ENCODE results near the gene MRPL37.
"Not testable (repeated sequence)": the region's sequence is repeated elsewhere in the genome, so short reads cannot be mapped to it uniquely, and the experiment has no call there.

MRPL37 gene

GRCh38 chr1:54172614-54173599 lies 27.1 kb upstream of the MRPL37 start:
- DNase-seq: no peak

DNA sequence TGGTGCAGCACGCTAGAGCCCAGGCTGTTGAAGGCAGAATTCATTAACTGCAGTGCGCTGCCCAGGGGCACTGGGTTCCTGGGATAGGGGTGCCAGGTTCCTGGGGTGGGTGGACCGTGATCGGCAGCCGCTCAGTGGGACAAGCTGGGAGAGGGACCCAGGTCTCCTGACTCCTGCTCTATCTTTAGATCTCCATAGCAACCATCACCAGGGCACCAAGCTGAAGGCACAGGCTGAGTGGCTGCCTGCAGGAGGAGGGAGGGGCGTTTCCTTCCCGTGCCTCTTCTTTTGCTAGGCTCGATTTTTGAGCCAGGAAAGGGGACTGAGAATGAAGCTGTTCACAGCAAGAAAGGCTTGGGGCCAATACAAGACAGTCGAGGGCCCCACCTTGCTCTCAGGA lies 26.3 kb upstream of the MRPL37 start:
- DNase-seq: no peak

DNA sequence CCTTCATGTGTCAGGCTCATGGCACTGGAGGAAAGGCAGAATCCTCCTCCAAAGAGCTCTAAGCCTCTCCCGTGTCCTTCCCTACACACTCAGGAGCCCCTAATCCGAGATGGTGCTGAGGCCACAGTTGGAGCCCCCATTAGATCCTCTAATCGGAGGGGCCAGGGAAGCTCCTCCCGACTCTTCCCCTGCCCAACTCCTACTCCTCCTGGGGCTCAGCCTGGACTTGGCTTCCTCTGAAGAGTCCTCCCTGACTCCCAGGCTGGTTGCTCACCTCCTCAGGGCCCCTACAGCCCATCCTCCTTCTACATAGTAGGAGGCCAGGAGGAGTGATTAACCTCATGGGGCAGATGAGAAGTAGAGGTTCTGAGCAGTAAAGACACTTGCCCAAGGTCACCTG lies 25.9 kb upstream of the MRPL37 start:
- DNase-seq: no peak

- no peak for DNase-seq
Observed at GRCh38 chr1:54176621-54177327, 23.2 kb upstream of the MRPL37 start.

GRCh38 chr1:54177726-54178125 lies 22.2 kb upstream of the MRPL37 start:
- no peak for DNase-seq

DNA sequence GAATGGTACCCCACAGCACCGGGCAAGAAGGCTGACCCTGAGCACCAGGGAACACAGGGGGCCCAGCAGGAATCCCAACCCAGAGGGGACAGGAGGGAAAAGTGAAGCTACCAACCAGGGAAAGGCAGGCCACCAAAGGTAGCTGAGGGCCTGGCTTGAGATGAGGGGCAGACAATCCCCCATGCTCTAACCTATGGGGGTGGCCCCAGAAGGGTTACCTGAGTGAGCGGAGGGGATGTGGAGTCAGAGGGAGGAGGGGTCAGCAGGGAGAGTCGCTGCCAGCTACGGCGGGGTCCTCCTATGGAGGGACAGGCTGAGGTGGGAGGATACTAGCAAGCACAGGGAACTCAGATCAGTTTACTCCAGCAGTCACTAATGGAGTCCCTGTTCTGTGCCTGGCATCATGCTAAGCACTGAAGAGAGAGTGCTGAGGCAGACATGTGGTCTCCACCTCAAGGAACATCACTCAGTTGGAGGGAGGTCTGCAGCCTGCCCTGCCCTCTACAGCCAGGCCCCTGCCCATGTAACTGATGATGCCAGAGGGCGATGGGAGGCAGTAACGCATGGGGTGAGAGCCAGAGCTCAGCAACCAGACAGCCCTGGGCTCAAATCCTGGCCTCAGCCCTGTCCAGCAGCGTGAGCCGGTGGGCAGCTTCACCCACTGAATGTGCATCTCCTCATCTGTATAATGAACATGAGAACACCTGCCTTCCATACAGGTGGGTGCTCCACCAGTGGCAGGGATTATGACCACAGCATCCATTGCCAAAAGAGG lies 21.5 kb upstream of the MRPL37 start:
- DNase-seq: no peak

DNA sequence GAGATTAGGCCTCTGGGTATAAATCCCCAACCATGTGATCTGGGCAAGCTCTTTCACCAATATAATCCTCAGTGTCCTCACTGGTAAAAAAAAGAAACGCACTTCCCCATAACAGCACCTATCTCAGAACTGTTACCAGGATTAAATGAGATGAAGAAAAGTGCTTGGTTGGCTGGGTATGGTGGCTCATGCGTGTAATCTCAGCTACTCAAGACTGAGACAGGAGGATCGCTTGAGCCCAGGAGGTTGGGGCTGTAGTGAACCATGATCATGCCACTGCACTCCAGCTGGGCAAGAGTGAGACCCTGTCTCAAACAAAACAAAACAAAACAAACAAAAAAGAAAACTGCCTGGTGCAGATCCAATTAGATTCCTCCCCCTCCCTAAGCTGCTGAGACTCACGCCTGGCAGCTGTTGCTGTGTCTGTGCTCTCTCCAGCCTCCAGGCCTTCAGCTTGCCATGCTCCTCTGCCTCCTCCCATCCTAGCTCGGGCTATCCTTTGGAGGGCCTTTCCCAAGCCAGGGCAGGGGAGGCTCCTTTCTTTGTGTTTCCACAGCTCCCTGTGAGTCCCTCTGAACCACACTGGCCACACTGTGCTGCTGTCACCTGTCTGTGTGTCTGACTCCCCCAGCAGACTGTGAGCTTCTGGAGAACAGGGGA lies 19.1 kb upstream of the MRPL37 start:
- no peak for DNase-seq

DNA sequence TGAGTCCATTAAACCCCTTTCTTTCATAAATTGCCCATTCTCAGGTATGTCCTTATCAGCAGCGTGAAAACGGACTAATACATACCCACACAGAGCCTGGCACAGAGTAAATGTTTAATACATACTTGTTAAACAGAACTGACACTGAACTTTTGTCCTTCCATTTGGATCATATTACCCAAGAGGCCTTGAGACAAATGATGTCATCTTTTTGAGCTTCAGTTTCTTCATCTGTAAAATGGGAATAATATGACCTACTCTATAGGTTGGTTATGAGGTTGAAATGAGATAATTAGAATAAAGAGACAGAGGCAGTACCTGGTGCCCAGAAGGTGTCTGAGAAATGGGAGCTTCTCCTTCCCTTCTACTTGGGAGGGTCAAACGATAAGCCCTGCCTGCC lies 13.9 kb upstream of the MRPL37 start:
- no peak for DNase-seq

DNA sequence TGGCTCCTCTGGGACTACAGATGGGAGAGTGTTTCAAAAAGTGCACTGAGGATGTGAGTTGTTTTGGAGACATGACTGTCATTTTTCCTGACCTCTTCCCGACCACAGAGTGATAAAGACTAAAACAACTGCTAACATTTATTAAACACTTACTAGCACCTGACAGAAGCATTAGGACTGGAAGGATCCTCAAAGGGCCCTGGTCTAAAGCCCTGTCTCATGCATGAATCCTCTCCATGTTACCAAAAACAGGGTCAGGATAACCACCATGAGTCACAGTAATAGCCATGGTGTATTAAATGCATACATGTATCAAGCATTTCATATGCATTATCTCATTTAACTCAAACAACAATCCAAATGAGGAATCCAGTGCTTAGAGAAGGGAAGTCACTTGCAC lies 11.7 kb upstream of the MRPL37 start:
- DNase-seq: no peak

DNA sequence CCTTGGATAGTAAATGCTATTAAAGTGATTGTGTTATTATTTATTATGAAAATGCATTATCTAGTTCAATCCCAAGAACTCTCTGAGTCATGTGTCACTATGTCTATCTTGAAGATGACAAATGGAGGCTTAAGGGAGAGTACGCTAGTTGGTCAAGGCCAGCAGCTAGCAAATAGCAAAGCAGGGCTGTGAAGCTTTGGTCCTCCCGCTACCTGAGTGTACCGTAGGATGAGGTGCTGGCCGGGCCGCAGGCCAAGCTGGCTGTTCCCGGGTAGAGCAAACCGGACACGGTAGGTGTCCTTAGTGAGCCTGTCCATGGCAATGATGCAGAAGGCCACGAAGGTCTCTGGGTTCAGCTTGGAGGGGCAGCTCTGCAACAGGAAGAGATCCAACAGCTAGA lies 9.4 kb upstream of the MRPL37 start:
- DNase-seq: no peak

GRCh38 chr1:54191525-54191924 lies 8.4 kb upstream of the MRPL37 start:
- DNase-seq: no peak

- DNase-seq: no peak
Observed at GRCh38 chr1:54193453-54193852, 6.5 kb upstream of the MRPL37 start.

DNA sequence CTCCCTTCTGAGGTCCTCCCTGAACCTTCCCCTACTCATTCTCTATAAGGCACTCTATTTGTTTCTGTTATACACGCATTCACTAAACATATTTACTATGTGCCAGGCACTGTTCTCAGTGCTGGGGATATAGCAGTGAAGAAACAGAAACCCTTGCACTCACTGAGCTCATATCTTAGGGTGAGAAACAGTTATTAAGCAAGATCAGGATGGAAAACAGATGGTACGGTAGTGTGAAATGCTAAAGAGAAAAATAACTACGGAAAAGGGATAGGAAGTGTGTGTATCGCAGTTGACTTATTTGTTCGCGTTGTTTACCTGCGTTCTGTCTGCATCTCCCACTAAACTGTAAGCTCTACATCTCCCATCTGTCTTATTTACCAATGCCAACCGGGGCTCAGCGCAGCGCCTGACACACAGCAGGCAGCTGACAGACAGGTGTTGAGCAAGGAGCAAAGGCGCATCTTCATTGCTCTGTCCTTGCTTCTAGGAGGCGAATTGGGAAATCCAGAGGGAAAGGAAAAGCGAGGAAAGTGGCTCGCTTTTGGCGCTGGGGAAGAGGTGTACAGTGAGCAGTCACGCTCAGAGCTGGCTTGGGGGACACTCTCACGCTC lies 709 bp upstream of the MRPL37 start:
- DNase-seq: no peak

- no peak for DNase-seq
Observed at GRCh38 chr1:54200519-54200997, 591 bp downstream of the MRPL37 start.

- no peak for DNase-seq
Observed at GRCh38 chr1:54204199-54204598, 4.2 kb downstream of the MRPL37 start.

- DNase-seq: no peak
Observed at GRCh38 chr1:54207287-54207686, 7.3 kb downstream of the MRPL37 start.

DNA sequence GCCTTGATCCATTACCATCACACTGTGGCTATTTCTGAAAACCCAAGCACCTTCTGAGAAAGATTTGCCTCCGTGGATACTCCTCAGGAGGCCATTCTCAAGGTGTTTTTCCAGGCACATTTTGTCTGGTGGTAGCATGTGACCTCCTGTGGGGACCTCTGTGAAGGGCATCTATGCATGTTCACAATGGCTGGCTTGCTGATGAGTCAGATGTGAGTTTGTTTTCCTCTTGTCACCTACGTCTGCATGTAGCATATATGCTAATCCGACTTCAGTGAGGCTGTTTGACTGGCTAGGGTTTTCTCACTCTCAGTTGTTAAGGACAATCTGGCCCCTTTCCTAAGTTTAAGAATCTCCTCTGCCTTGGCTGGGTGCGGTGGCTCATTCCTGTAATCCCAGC lies 7.9 kb downstream of the MRPL37 start:
- DNase-seq: not testable (repeated sequence)

DNA sequence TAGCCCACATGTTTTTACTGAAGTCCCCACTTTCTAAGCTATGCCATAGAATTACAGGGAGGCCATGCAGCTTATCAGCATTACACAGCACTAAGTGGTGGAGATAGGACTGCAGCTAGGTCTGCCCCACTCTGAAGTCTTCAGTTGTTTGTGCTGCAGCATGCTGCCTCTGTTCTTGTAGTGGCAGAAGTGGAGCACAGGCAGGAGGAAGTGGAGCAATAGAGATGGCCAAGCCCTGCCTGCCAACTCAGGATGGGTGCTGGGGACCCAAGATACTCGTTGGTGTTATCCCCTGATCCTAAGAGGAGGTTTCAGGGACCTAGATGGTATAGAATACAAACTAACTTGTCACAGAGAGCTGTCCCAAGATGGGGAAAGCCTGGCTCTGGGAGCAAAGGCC lies 12.9 kb downstream of the MRPL37 start:
- no peak for DNase-seq

DNA sequence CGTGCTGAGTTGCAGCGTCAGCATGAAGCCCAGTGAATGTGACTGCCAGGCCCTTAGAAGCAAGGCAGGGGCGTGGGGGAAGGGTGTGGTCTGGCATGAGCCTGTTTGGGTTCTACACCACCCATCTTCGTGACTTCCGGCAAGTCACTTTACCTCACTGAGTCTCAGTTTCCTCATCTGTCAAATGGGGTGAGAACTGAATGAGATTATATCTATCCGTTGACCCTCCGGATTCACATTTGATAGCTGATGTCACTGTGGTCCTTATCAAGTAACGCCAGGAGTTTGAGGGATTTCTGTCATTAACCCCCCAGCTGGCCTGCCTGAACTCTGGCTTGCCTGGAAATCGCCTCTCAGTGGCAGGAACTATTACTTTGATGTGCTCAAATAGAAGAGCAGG lies 15.6 kb downstream of the MRPL37 start:
- no peak for DNase-seq

GRCh38 chr1:54218883-54219687 lies 19.1 kb downstream of the MRPL37 start:
- no peak for DNase-seq

DNA sequence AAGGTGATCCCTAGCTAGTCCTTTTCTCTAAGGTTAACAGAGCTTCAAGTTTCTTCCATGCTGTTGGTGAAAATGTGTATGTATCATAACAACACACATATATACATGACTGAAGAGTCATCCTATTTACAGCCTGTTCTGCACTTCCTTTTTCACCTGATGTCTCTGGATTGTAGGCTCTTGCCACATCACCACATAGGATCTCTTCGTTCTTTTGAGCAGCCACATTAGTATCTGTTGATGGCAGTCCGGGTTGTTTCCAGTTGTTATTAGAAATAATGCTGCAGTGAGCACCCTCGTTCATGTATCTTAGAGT lies 19.7 kb downstream of the MRPL37 start:
- DNase-seq: no peak

All from right forelimb (tissue), 1 donor.